Measurements from ENCODE around the gene LYPLA2. TPM values are rescaled to one million over a fixed set of nuclear protein-coding genes. Genes with fewer than 3 reads are reported as not detected.

Gene LYPLA2
- total and polyA plus RNA-seq, 2 donors (not counting 3 experiments of a cell fraction or from before 2014, with no cell fraction given), result 110 to 137 TPM

- no peaks in the 10 kb centered on the region for H3K27me3 ChIP-seq (ENCODE audit: control insufficient read depth in 2 of 2, insufficient read depth in 2 of 2, low read length in 2 of 2)
- peaks cover 0 to 19% of the 10 kb centered on the region in 2 experiments for H3K36me3 ChIP-seq (ENCODE audit: control insufficient read depth in 2 of 2, extremely low read depth in 1 of 2, insufficient read depth in 2 of 2, low read length in 2 of 2)
- no peak overlapping the region for H3K4me2 ChIP-seq (ENCODE audit: insufficient read depth, low read length)
- TF ChIP-seq CTCF (IDR thresholded peaks at IDR 0.05; ENCODE audit: extremely low read depth in 1 of 2, insufficient read depth in 1 of 2, low read depth in 1 of 2, low read length in 2 of 2), result no peak
- TF ChIP-seq GATA2 (IDR thresholded peaks at IDR 0.05; ENCODE audit: insufficient read depth, insufficient read length, low read depth, low read length), result no peak
- TF ChIP-seq POLR2AphosphoS5 (IDR thresholded peaks at IDR 0.05; ENCODE audit: insufficient read depth, low read depth, low read length), result no peak
- TF ChIP-seq JUN (IDR thresholded peaks at IDR 0.05; ENCODE audit: borderline replicate concordance, insufficient read depth, insufficient read length, low read depth), result no peak
- TF ChIP-seq MAX (IDR thresholded peaks at IDR 0.05; ENCODE audit: insufficient read depth, insufficient read length), result no peak
- no peak for TF ChIP-seq POLR2A (IDR thresholded peaks at IDR 0.05; ENCODE audit: low read depth, low read length)
- TF ChIP-seq MYC (IDR thresholded peaks at IDR 0.05; ENCODE audit: low read depth, low read length), result no peak
- no peak for TF ChIP-seq FOS (IDR thresholded peaks at IDR 0.05; ENCODE audit: borderline replicate concordance, insufficient read depth, low read length)
- no peak for TF ChIP-seq EZH2 (IDR thresholded peaks at IDR 0.05; ENCODE audit: borderline replicate concordance, low read depth, low read length, severe bottlenecking)
- no peak overlapping the region for H3K9ac ChIP-seq (replicated peaks; ENCODE audit: extremely low read depth, insufficient read depth, low read length)
- no peaks in the 10 kb centered on the region for H3K9me3 ChIP-seq (replicated peaks; ENCODE audit: control insufficient read depth, insufficient read depth, low read length)
- ChIA-PET CTCF (interaction anchor here (0.6 to 2.2 kb wide), 3 partner anchors 22 to 211 kb away, joined by 3 to 5 read pairs (median 3); no protein-coding TSS in a partner anchor), POLR2A (interaction anchor here (1.7 kb wide), 1 partner anchor 8 kb away, joined by 5 read pairs; the partner anchor contains the start of gene HMGCL)
- H3K9me1 ChIP-seq (replicated peaks; ENCODE audit: control insufficient read depth, extremely low read depth, insufficient read depth, low read length), result no peaks in the 10 kb centered on the region
- dilution Hi-C loops (cut with MboI; ENCODE audit: extremely low pct_ligation_motif_present, low sequenced_read_pairs), result no loop called here
- no peaks in the 10 kb centered on the region for H4K20me1 ChIP-seq (replicated peaks; ENCODE audit: control insufficient read depth, extremely low read depth, insufficient read depth, low read length)
- BruUV-seq (replicated peaks), result no TSS peak
- H3K79me2 ChIP-seq (ENCODE audit: control insufficient read depth, insufficient read depth, low read length), result no peaks in the 10 kb centered on the region
- no peaks in the 10 kb centered on the region for H3K4me1 ChIP-seq (ENCODE audit: control insufficient read depth, extremely low read depth, insufficient read depth, low read length)
- no peak overlapping the region for H2AFZ ChIP-seq (ENCODE audit: low read depth, low read length)
- no peak overlapping the region for H3K27ac ChIP-seq (ENCODE audit: insufficient read depth, low read depth, low read length)
- H3K4me3 ChIP-seq (replicated peaks in 1 of 3; ENCODE audit: insufficient read depth in 1 of 3, low read depth in 1 of 3, low read length in 3 of 3), result no peak overlapping the region
- DNase-seq (ENCODE audit: low read depth, low spot score) (no peak), FAIRE-seq (no peak)
- intact Hi-C loops (cut with micrococcal nuclease), result no loop called here
Observed at GRCh38 chr1:23816906-23817305, 26.0 kb downstream of the LYPLA2 start.
